Esophagus squamous epithelium (tissue), 4 donors: ENCODE data around the gene LYPD4.

Source experiments
- POLR2A ChIP-seq, 4 donors: fragments of 450-650 bp; IDR thresholded peaks; one replicate each; pipeline ENCODE4 v1.6.1; 2017; ENCODE audit warnings: antibody characterized with exemption in 4 of 4, mild to moderate bottlenecking in 4 of 4, moderate library complexity in 3 of 4
- TF ChIP-seq, protein P1 (sequence below), 6 experiments: fragments of 450-650 bp in 4 of 6; fragments of 200-600 bp in 2 of 6; sonication (generic) in 2 of 6; IDR thresholded peaks; one replicate each; pipeline ENCODE4 v1.5.1; 2016 to 2019; ENCODE audit warnings: antibody characterized with exemption in 6 of 6, mild to moderate bottlenecking in 4 of 6, moderate library complexity in 4 of 6

GRCh38 chr19:41864374-41864773 lies 19.9 kb upstream of the LYPD4 start:
- TF ChIP-seq, protein P1, sequence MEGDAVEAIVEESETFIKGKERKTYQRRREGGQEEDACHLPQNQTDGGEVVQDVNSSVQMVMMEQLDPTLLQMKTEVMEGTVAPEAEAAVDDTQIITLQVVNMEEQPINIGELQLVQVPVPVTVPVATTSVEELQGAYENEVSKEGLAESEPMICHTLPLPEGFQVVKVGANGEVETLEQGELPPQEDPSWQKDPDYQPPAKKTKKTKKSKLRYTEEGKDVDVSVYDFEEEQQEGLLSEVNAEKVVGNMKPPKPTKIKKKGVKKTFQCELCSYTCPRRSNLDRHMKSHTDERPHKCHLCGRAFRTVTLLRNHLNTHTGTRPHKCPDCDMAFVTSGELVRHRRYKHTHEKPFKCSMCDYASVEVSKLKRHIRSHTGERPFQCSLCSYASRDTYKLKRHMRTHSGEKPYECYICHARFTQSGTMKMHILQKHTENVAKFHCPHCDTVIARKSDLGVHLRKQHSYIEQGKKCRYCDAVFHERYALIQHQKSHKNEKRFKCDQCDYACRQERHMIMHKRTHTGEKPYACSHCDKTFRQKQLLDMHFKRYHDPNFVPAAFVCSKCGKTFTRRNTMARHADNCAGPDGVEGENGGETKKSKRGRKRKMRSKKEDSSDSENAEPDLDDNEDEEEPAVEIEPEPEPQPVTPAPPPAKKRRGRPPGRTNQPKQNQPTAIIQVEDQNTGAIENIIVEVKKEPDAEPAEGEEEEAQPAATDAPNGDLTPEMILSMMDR (IDR thresholded peaks at IDR 0.05) = no peak
- TF ChIP-seq POLR2A (IDR thresholded peaks at IDR 0.05) = no peak
